ENCODE data around the gene PRR36.
A peak's percentile ranks its signal among the peaks of the same experiment; 100 is the strongest.

The PRR36 gene

GRCh38 chr19:7912697-7913564 lies 38.7 kb upstream of the PRR36 start:
- no peak for DNase-seq

- DNase-seq: no peak
These were observed 38.0 kb upstream of the PRR36 start for GRCh38 chr19:7912144-7912696.

GRCh38 chr19:7911508-7912143 lies 37.4 kb upstream of the PRR36 start:
- no peak for DNase-seq

- no peak for DNase-seq
These were observed 36.4 kb upstream of the PRR36 start for GRCh38 chr19:7910321-7911161.

- DNase-seq: no peak
These were observed 35.4 kb upstream of the PRR36 start for GRCh38 chr19:7909471-7910067.

- no peak for DNase-seq
These were observed 34.7 kb upstream of the PRR36 start for GRCh38 chr19:7908742-7909461.

- no peak for DNase-seq
These were observed 34.0 kb upstream of the PRR36 start for GRCh38 chr19:7908078-7908699.

- no peak for DNase-seq
These were observed 33.4 kb upstream of the PRR36 start for GRCh38 chr19:7907544-7907943.

GRCh38 chr19:7907122-7907521 lies 32.9 kb upstream of the PRR36 start:
- no peak for DNase-seq

GRCh38 chr19:7905859-7906258 lies 31.7 kb upstream of the PRR36 start:
- DNase-seq: no peak

- DNase-seq: no peak
These were observed 31.1 kb upstream of the PRR36 start for GRCh38 chr19:7905268-7905667.

GRCh38 chr19:7904074-7905020 lies 30.2 kb upstream of the PRR36 start:
- peak in 1 of 2 experiments; percentile 73 for DNase-seq

GRCh38 chr19:7903244-7904073 lies 29.3 kb upstream of the PRR36 start, which contains the start of gene MAP2K7:
TSS of gene MAP2K7 (plus strand) at chr19:7903877. CDS start at chr19:7903945, 68 bp downstream.
- DNase-seq: peak; percentile 100

- DNase-seq: peak in 1 of 2 experiments; percentile 34
These were observed 28.6 kb upstream of the PRR36 start for GRCh38 chr19:7902796-7903243.

GRCh38 chr19:7901337-7901736 lies 27.1 kb upstream of the PRR36 start:
- DNase-seq: no peak

GRCh38 chr19:7900931-7901330 lies 26.7 kb upstream of the PRR36 start:
- DNase-seq: no peak

GRCh38 chr19:7900401-7900870 lies 26.2 kb upstream of the PRR36 start:
- no peak for DNase-seq

- DNase-seq: no peak
These were observed 25.7 kb upstream of the PRR36 start for GRCh38 chr19:7899751-7900378.

Data from activated T-cell treated with anti-CD3 and anti-CD28 coated beads, Interleukin-2, amount 50 U/mL, for 48 hours (primary cell).